B cell (primary cell): ENCODE data around the gene FARP1. TPM values are rescaled to one million over a fixed set of nuclear protein-coding genes. Genes with fewer than 3 reads are reported as not detected.

Source experiments
- ATAC-seq: fragments of 200-7000 bp; cut with Tn5 transposase; one replicate; pipeline ENCODE4 v1.10.0; 2021; ENCODE audit warnings: low read depth, mild to moderate bottlenecking, moderate number of reproducible peaks, moderate library complexity
- CTCF ChIA-PET: fragments of 350-600 bp; sonication (Branson Sonifier 250); formaldehyde crosslinking; loops from one replicate; lab custom pipeline; 2021; ENCODE audit warnings: antibody characterized with exemption, inconsistent platforms; lab: Charles Lee
- POLR2A ChIA-PET: fragments of 350-600 bp; sonication (Branson Sonifier 250); formaldehyde crosslinking; loops from one replicate; lab custom pipeline; 2021; ENCODE audit warnings: antibody characterized with exemption; lab: Charles Lee
- DNase-seq: peaks from one replicate; pipeline ENCODE4 v3.0.0; 2013
- H2AFZ ChIP-seq: 2 replicates; pipeline ENCODE4 v1.6.1; 2012; ENCODE audit warnings: mild to moderate bottlenecking, low read depth, low read length; ENCODE audit not compliant: insufficient read depth, poor library complexity, severe bottlenecking
- H3K27ac ChIP-seq, 2 donors: 1 replicate in 1 of 2; 2 replicates in 1 of 2; pipeline ENCODE4 v1.5.1; 2012 to 2013; ENCODE audit warnings: low read length in 2 of 2, mild to moderate bottlenecking in 2 of 2, moderate library complexity in 1 of 2
- H3K27me3 ChIP-seq, 4 experiments: fragments of 200-600 bp in 1 of 4; sonication (generic) in 1 of 4; replicated peaks in 1 of 4; 1 replicate in 2 of 4; 2 replicates in 2 of 4; pipeline versions ENCODE4 v1.6.1 to v1.7.0; 2013 to 2016; ENCODE audit warnings: low read length in 3 of 4, mild to moderate bottlenecking in 2 of 4, mixed read lengths in 1 of 4, moderate library complexity in 1 of 4; ENCODE audit not compliant: insufficient read depth in 4 of 4, control insufficient read depth in 3 of 4; ENCODE audit errors: control extremely low read depth in 1 of 4
- H3K36me3 ChIP-seq, 2 experiments: replicated peaks in 1 of 2; 1 replicate in 1 of 2; 2 replicates in 1 of 2; pipeline versions ENCODE4 v1.6.1 to v1.7.1; 2013; ENCODE audit warnings: low read length in 1 of 2; ENCODE audit not compliant: insufficient read depth in 2 of 2, control insufficient read depth in 1 of 2; ENCODE audit errors: control extremely low read depth in 1 of 2, extremely low read depth in 1 of 2
- H3K4me1 ChIP-seq, 2 donors: fragments of 200-600 bp in 1 of 2; sonication (generic) in 1 of 2; 1 replicate in 1 of 2; 2 replicates in 1 of 2; pipeline versions ENCODE4 v1.5.1 to v1.6.1; 2013 to 2017; ENCODE audit warnings: low read length in 2 of 2; ENCODE audit not compliant: control insufficient read depth in 2 of 2, insufficient read depth in 2 of 2
- H3K4me2 ChIP-seq: replicated peaks from 2 replicates; pipeline ENCODE3; 2012; ENCODE audit warnings: mild to moderate bottlenecking, low read depth, low read length; ENCODE audit not compliant: poor library complexity, severe bottlenecking
- H3K4me3 ChIP-seq, 5 experiments: fragments of 200-600 bp in 1 of 5; sonication (generic) in 1 of 5; 1 replicate in 3 of 5; 2 replicates in 2 of 5; pipeline versions ENCODE4 v1.5.1 to v1.7.0; 2011 to 2016; ENCODE audit warnings: low read length in 4 of 5, mild to moderate bottlenecking in 4 of 5, low read depth in 2 of 5, control low read depth in 1 of 5, moderate library complexity in 1 of 5; ENCODE audit not compliant: insufficient read depth in 1 of 5; ENCODE audit errors: control extremely low read depth in 1 of 5, extremely low read depth in 1 of 5
- H3K79me2 ChIP-seq: fragments of 200-600 bp; sonication (generic); one replicate; pipeline ENCODE4 v1.6.0; 2016; ENCODE audit warnings: low read length; ENCODE audit not compliant: control insufficient read depth, insufficient read depth
- H3K9ac ChIP-seq: fragments of 200-600 bp; sonication (generic); 2 replicates; pipeline ENCODE4 v1.6.1; 2017; ENCODE audit warnings: mild to moderate bottlenecking, low read length, moderate library complexity
- H3K9me3 ChIP-seq, 3 donors: one replicate each; pipeline versions ENCODE4 v1.6.1 to v1.7.1; 2013; ENCODE audit warnings: low read length in 2 of 3; ENCODE audit not compliant: control insufficient read depth in 2 of 3, insufficient read depth in 1 of 3; ENCODE audit errors: control extremely low read depth in 1 of 3
- H4K20me1 ChIP-seq: 2 replicates; pipeline ENCODE4 v1.6.0; 2012; ENCODE audit warnings: mild to moderate bottlenecking, low read length; ENCODE audit not compliant: insufficient read depth, control insufficient read depth, poor library complexity, severe bottlenecking
- H3K27ac Mint-ChIP-seq: one replicate; pipeline ENCODE4 v1.8.0; 2021; ENCODE audit warnings: mixed read lengths
- H3K27me3 Mint-ChIP-seq: one replicate; pipeline ENCODE4 v1.8.0; 2021; ENCODE audit warnings: mixed read lengths
- H3K4me1 Mint-ChIP-seq: one replicate; pipeline ENCODE4 v1.8.0; 2021; ENCODE audit warnings: mixed read lengths
- H3K4me3 Mint-ChIP-seq: one replicate; pipeline ENCODE4 v1.8.0; 2021; ENCODE audit warnings: mixed read lengths
- H3K9me3 Mint-ChIP-seq: one replicate; pipeline ENCODE4 v1.8.0; 2022; ENCODE audit warnings: mixed read lengths; ENCODE audit not compliant: insufficient read depth
- CTCF ChIP-seq: fragments of 200-600 bp; IDR thresholded peaks from one replicate; pipeline ENCODE4 v1.8.0; 2022; ENCODE audit warnings: antibody characterized with exemption, mild to moderate bottlenecking
- EZH2 ChIP-seq: IDR thresholded peaks from 2 replicates; pipeline ENCODE4 v1.6.1; 2012; ENCODE audit warnings: borderline replicate concordance, low read depth, mild to moderate bottlenecking, moderate library complexity, low read length; ENCODE audit not compliant: insufficient read depth, poor library complexity, severe bottlenecking
- WGBS: methylation state at CpG from one replicate; pipeline ENCODE4 v1.1.5; 2013; ENCODE audit warnings: missing lambda C conversion rate; ENCODE audit not compliant: insufficient coverage; 5-methylcytosine and 5-hydroxymethylcytosine counted together
- intact Hi-C: fragments of 100-400 bp; cut with micrococcal nuclease; formaldehyde crosslinking; loops from one replicate; pipeline ENCODE4 v1.10.0; 2022
- polyA plus RNA-seq: library from polyadenylated mRNA; depleted of rRNA; stranded (reverse); fragments of >200 nt; gene quantifications from 2 replicates; pipeline ENCODE4 v1.2.3, GENCODE V29; 2012
- total RNA-seq, 2 donors: library from RNA; stranded (reverse); fragments of 120-200 nt in 1 of 2; gene quantifications; 1 replicate in 1 of 2; 2 replicates in 1 of 2; pipeline versions ENCODE4 v1.2.3 to v1.2.4, GENCODE V29; 2013 to 2022

FARP1 gene
- total and polyA plus RNA-seq, 2 donors (not counting 1 experiment from before 2014, with no cell fraction given), result 0.15 to 1.5 TPM

- H3K9me3 ChIP-seq, result no peaks in the 10 kb centered on the region
- H3K27me3 Mint-ChIP-seq, result no peaks in the 10 kb centered on the region
- no peaks in the 10 kb centered on the region for H3K4me1 ChIP-seq
- H3K27me3 ChIP-seq, result no peaks in the 10 kb centered on the region
- TF ChIP-seq EZH2 (no peak), CTCF (no peak)
- H3K9ac ChIP-seq, result no peak overlapping the region
- no peak overlapping the region for H3K27ac Mint-ChIP-seq
- ChIA-PET POLR2A (no interaction called here), CTCF (interaction anchor here (0.6 to 3.5 kb wide), 12 partner anchors 8 to 206 kb away, joined by 3 to 20 read pairs (median 4); no protein-coding TSS in a partner anchor)
- no peak overlapping the region for H2AFZ ChIP-seq
- H3K4me1 Mint-ChIP-seq, result no peaks in the 10 kb centered on the region
- intact Hi-C loops, result no loop called here
- H3K4me2 ChIP-seq, result no peak overlapping the region
- H3K9me3 Mint-ChIP-seq, result no peaks in the 10 kb centered on the region
- peaks cover 59% of the 10 kb centered on the region for H3K79me2 ChIP-seq
- no peak overlapping the region for H3K27ac ChIP-seq
- ATAC-seq (no peak), DNase-seq (no peak)
- H4K20me1 ChIP-seq, result peaks cover 67% of the 10 kb centered on the region
- H3K4me3 Mint-ChIP-seq, result no peak overlapping the region
- peaks cover 4 to 75% of the 10 kb centered on the region in 2 experiments for H3K36me3 ChIP-seq
- H3K4me3 ChIP-seq, result no peak overlapping the region
- 97% methylated on average over 6 of the region's 13 CpGs for WGBS
Measured at GRCh38 chr13:98467263-98467985, 324.5 kb downstream of the FARP1 start.

GRCh38 chr13:98468361-98468760 lies 325.5 kb downstream of the FARP1 start:
- Mint-ChIP-seq H3K4me1 (no peaks in the 10 kb centered on the region), H3K9me3 (no peaks in the 10 kb centered on the region), H3K27me3 (no peaks in the 10 kb centered on the region), H3K27ac (no peak overlapping the region), H3K4me3 (no peak overlapping the region)
- Histone ChIP-seq H3K27me3 (no peaks in the 10 kb centered on the region), H3K9me3 (no peaks in the 10 kb centered on the region), H3K4me3 (no peak overlapping the region), H2AFZ (no peak overlapping the region), H4K20me1 (peaks cover 65% of the 10 kb centered on the region), H3K4me2 (no peak overlapping the region), H3K4me1 (no peaks in the 10 kb centered on the region), H3K79me2 (peaks cover 50% of the 10 kb centered on the region), H3K27ac (no peak overlapping the region), H3K36me3 (peaks cover 4 to 72% of the 10 kb centered on the region in 2 experiments), H3K9ac (no peak overlapping the region)
- intact Hi-C loops, result no loop called here
- WGBS, result 86% methylated on average over 1 of the region's 3 CpGs
- DNase-seq (no peak), ATAC-seq (no peak)
- ChIA-PET POLR2A (no interaction called here), CTCF (interaction anchor here (0.5 to 2.9 kb wide), 5 partner anchors 8 to 185 kb away, joined by 4 to 17 read pairs (median 4); no protein-coding TSS in a partner anchor)
- no peak for TF ChIP-seq CTCF
- no peak for TF ChIP-seq EZH2
